Neural cell (in vitro differentiated cells): Measurements from ENCODE around the gene PCED1B. TPM values are rescaled to one million over a fixed set of nuclear protein-coding genes. Genes with fewer than 3 reads are reported as not detected.
"Not testable (repeated sequence)": the region's sequence is repeated elsewhere in the genome, so short reads cannot be mapped to it uniquely, and the experiment has no call there.

Source experiments
- H2AFZ ChIP-seq: fragments of 200-600, 300-800 bp; sonication (generic), shearing (Covaris generic); 2 replicates; pipeline ENCODE4 v1.6.0; 2014; ENCODE audit warnings: low read depth, mild to moderate bottlenecking, antibody characterized with exemption, low read length, moderate library complexity
- H3F3A ChIP-seq: fragments of 200-600 bp; shearing (Covaris generic); 2 replicates; pipeline ENCODE4 v1.6.1; 2016; ENCODE audit warnings: mild to moderate bottlenecking, moderate library complexity, mixed read lengths, antibody characterized with exemption, low read length; ENCODE audit not compliant: insufficient read depth, poor library complexity, severe bottlenecking
- H3K27ac ChIP-seq: fragments of 200-600, 300-800 bp; sonication (generic), shearing (Covaris generic); 2 replicates; pipeline ENCODE4 v1.5.1; 2014; ENCODE audit warnings: mild to moderate bottlenecking, low read length, moderate library complexity
- H3K27me3 ChIP-seq: fragments of 300-800, 200-600 bp; sonication (generic), shearing (Covaris generic); 2 replicates; pipeline ENCODE4 v1.6.0; 2014; ENCODE audit warnings: mild to moderate bottlenecking, low read depth, low read length, moderate library complexity; ENCODE audit not compliant: insufficient read depth
- H3K36me3 ChIP-seq: fragments of 300-800, 200-600 bp; sonication (generic), shearing (Covaris generic); 2 replicates; pipeline ENCODE4 v1.5.1; 2014; ENCODE audit warnings: mild to moderate bottlenecking, antibody characterized with exemption, low read length, moderate library complexity; ENCODE audit not compliant: insufficient read depth
- H3K4me2 ChIP-seq: fragments of 300-800, 200-600 bp; sonication (generic), shearing (Covaris generic); 2 replicates; pipeline ENCODE4 v1.6.0; 2014; ENCODE audit warnings: mild to moderate bottlenecking, low read length
- H3K4me3 ChIP-seq: fragments of 300-800, 200-600 bp; sonication (generic), shearing (Covaris generic); 2 replicates; pipeline ENCODE4 v1.5.1; 2014; ENCODE audit warnings: mild to moderate bottlenecking, low read length, moderate library complexity
- H3K79me2 ChIP-seq: fragments of 200-600 bp; shearing (Covaris generic); replicated peaks from 2 replicates; pipeline ENCODE4 v1.6.0; 2014; ENCODE audit warnings: mild to moderate bottlenecking, low read length, moderate library complexity; ENCODE audit not compliant: insufficient read depth
- H3K9ac ChIP-seq: fragments of 300-800, 200-600 bp; sonication (generic), shearing (Covaris generic); 2 replicates; pipeline ENCODE4 v1.6.1; 2016; ENCODE audit warnings: mild to moderate bottlenecking, low read length, mixed read lengths
- H3K9me2 ChIP-seq: fragments of 200-600 bp; shearing (Covaris generic); 2 replicates; pipeline ENCODE4 v1.6.1; 2016; ENCODE audit warnings: mild to moderate bottlenecking, low read length, mixed read lengths; ENCODE audit not compliant: insufficient read depth
- H3K9me3 ChIP-seq: fragments of 200-600, 300-800 bp; sonication (generic), shearing (Covaris generic); 2 replicates; pipeline ENCODE4 v1.6.1; 2016; ENCODE audit warnings: mild to moderate bottlenecking, mixed run types, low read length, moderate library complexity, mixed read lengths
- H4K20me1 ChIP-seq: fragments of 200-600 bp; shearing (Covaris generic); 2 replicates; pipeline ENCODE4 v1.6.1; 2016; ENCODE audit warnings: mild to moderate bottlenecking, mixed run types; ENCODE audit not compliant: insufficient read depth
- CTCF ChIP-seq: fragments of 450-650 bp; IDR thresholded peaks from 2 replicates; pipeline ENCODE4 v1.5.1; 2014; ENCODE audit warnings: antibody characterized with exemption, mild to moderate bottlenecking, moderate library complexity; ENCODE audit not compliant: poor library complexity, severe bottlenecking
- EP300 ChIP-seq: fragments of 450-650 bp; conservative IDR thresholded peaks from 2 replicates; pipeline ENCODE4 v1.6.1; 2014; ENCODE audit warnings: antibody characterized with exemption, mild to moderate bottlenecking, moderate library complexity; ENCODE audit not compliant: poor library complexity, severe bottlenecking
- EZH2 ChIP-seq: fragments of 200-600, 300-800 bp; shearing (Covaris generic), sonication (generic); IDR thresholded peaks from 2 replicates; pipeline ENCODE4 v1.6.1; 2014; ENCODE audit warnings: antibody characterized with exemption, low read length, borderline replicate concordance, mild to moderate bottlenecking; ENCODE audit not compliant: insufficient read depth, poor library complexity, severe bottlenecking
- MXI1 ChIP-seq: fragments of 450-650 bp; conservative IDR thresholded peaks from 2 replicates; pipeline ENCODE4 v1.6.1; 2014; ENCODE audit warnings: antibody characterized with exemption, mild to moderate bottlenecking; ENCODE audit not compliant: poor library complexity, severe bottlenecking
- POLR2AphosphoS5 ChIP-seq: IDR thresholded peaks from 2 replicates; pipeline ENCODE4 v1.6.1; 2012
- RAD21 ChIP-seq: fragments of 450-650 bp; conservative IDR thresholded peaks from 2 replicates; pipeline ENCODE4 v1.6.1; 2014; ENCODE audit warnings: antibody characterized with exemption, mild to moderate bottlenecking, moderate library complexity
- REST ChIP-seq: IDR thresholded peaks from 2 replicates; pipeline ENCODE4 v1.6.1; 2012; ENCODE audit warnings: borderline replicate concordance
- SMC3 ChIP-seq: fragments of 450-650 bp; conservative IDR thresholded peaks from 2 replicates; pipeline ENCODE4 v1.6.1; 2014; ENCODE audit warnings: antibody characterized with exemption, mild to moderate bottlenecking, moderate library complexity; ENCODE audit not compliant: poor library complexity
- TAF1 ChIP-seq: IDR thresholded peaks from 2 replicates; pipeline ENCODE4 v1.6.1; 2012; ENCODE audit warnings: low read depth
- polyA plus RNA-seq: library from polyadenylated mRNA; depleted of rRNA; stranded (reverse); fragments of >200 nt; gene quantifications from 2 replicates; pipeline ENCODE4 v1.2.3, GENCODE V29; 2014

PCED1B gene
- polyA plus RNA-seq, 1 donor from 2014 or later = not detected

GRCh38 chr12:47114481-47114892, 35.1 kb downstream of the PCED1B start:
- no peaks in the 10 kb centered on the region for H3K9me3 ChIP-seq
- no peaks in the 10 kb centered on the region for H3K9me2 ChIP-seq
- no peak overlapping the region for H3K27ac ChIP-seq
- no peaks in the 10 kb centered on the region for H3F3A ChIP-seq
- H4K20me1 ChIP-seq = no peaks in the 10 kb centered on the region
- H3K79me2 ChIP-seq = no peaks in the 10 kb centered on the region
- no peaks in the 10 kb centered on the region for H3K36me3 ChIP-seq
- no peak overlapping the region for H3K4me2 ChIP-seq
- no peak overlapping the region for H3K9ac ChIP-seq
- no peak overlapping the region for H3K4me3 ChIP-seq
- no peak overlapping the region for H2AFZ ChIP-seq
- TF ChIP-seq REST = no peak
- no peak for TF ChIP-seq EP300
- no peak for TF ChIP-seq TAF1
- TF ChIP-seq SMC3 = no peak
- TF ChIP-seq CTCF = no peak
- no peak for TF ChIP-seq POLR2AphosphoS5
- no peak for TF ChIP-seq RAD21
- TF ChIP-seq MXI1 = no peak
- H3K27me3 ChIP-seq = no peaks in the 10 kb centered on the region

- not testable (repeated sequence) for H3K4me2 ChIP-seq, H3K9me3 ChIP-seq, H3K36me3 ChIP-seq, H3K9ac ChIP-seq, H3F3A ChIP-seq, H3K79me2 ChIP-seq, H3K27me3 ChIP-seq, H3K27ac ChIP-seq, H3K9me2 ChIP-seq, H3K4me3 ChIP-seq, H2AFZ ChIP-seq, H4K20me1 ChIP-seq
These were observed 37.9 kb downstream of the PCED1B start for GRCh38 chr12:47117305-47117704.

- Histone ChIP-seq H3K9me3 (no peaks in the 10 kb centered on the region), H3K79me2 (no peaks in the 10 kb centered on the region), H3K27me3 (no peaks in the 10 kb centered on the region), H3K36me3 (no peaks in the 10 kb centered on the region), H3K4me3 (no peak overlapping the region), H3K9ac (no peak overlapping the region), H3K27ac (no peak overlapping the region), H3F3A (no peaks in the 10 kb centered on the region), H3K4me2 (no peak overlapping the region), H3K9me2 (no peaks in the 10 kb centered on the region), H2AFZ (no peak overlapping the region), H4K20me1 (no peaks in the 10 kb centered on the region)
- TF ChIP-seq CTCF (no peak), EZH2 (no peak), EP300 (no peak), MXI1 (no peak), SMC3 (no peak), RAD21 (no peak), POLR2AphosphoS5 (no peak), REST (no peak), TAF1 (no peak)
These were observed 41.3 kb downstream of the PCED1B start for GRCh38 chr12:47120736-47121135.
